ENCODE data around the gene MUC20.

DNA sequence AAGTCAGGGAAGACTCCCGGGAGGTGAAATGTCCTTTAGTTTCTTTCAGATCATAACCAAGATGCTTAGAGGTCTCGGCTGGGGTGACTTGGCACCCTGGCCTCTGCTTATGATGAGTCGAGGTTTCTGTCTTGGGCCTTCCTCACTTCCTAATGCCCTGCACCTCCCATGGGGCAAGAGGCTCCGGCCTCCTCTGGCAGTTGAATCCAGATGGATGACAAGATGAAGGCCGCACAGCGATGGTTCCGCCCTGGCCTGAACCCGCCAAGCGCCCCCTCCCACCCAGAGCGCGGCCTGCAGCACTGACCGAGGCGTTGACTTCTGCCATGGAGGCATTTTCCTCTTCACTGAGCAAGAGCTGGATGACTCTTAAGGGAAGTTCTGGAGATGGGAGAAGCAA is 31.3 kb downstream of the MUC20 start:
- TF ChIP-seq EZH2 (IDR thresholded peaks at IDR 0.05; ENCODE audit: insufficient read depth, poor library complexity, severe bottlenecking) (no peak), EZH2phosphoT487 (IDR thresholded peaks at IDR 0.05; ENCODE audit: insufficient read depth, low read depth) (no peak)
